Colon (tissue), 2 donors: Measurements from ENCODE around the gene HADHB.
"Not testable (repeated sequence)": the region's sequence is repeated elsewhere in the genome, so short reads cannot be mapped to it uniquely, and the experiment has no call there.

Experiments
- FAIRE-seq: peaks from 2 replicates; lab custom pipeline; 2012; peaks lifted over from hg19 to GRCh38; lab: Jason Lieb, UNC
- donor health status: control.
- donor health status: control.

HADHB gene

DNA sequence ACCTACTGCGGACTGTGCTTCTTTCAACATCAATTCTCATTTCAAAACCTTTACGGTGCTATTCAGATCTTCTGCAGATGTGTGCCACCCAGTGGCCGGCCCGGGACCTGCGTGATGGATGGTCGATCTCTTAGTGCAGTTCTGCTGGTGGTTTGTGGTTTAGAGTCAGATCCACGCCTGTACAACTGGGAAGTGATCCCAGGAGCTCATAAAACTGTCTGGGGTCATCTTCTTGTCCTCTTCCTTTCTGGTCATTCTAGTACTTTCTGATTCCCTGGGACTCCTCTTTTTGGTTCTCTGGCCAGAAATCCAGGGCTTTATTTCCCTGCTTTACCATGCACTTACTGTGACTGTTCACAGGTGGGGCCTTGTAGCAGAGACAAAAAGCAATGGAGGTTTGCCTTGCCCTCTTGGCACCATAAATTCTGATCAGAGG, 85.4 kb downstream of the HADHB start:
- FAIRE-seq, result peak; percentile 21

GRCh38 chr2:26330604-26331003, 85.9 kb downstream of the HADHB start:
- no peak for FAIRE-seq

GRCh38 chr2:26331321-26331720, 86.6 kb downstream of the HADHB start:
- FAIRE-seq, result not testable (repeated sequence)

DNA sequence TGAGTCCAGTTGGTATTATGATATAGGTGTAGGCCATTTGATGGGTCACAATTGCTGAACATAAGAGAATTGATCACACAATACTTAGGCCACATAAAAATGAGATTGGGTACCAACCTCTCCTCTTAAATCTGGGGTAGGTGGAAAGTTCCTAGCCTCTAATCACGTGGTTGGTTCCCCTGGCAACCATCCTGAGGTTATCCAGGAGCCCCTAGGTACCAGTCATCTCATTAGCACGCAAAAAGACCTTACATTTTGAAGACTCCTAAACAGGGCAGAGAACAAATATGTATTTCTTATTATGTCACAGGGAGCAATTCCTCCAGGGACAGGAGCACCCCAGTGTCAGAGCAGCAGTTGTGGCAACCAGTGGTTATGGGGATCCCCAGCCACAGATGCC, 88.6 kb downstream of the HADHB start:
- no peak for FAIRE-seq

DNA sequence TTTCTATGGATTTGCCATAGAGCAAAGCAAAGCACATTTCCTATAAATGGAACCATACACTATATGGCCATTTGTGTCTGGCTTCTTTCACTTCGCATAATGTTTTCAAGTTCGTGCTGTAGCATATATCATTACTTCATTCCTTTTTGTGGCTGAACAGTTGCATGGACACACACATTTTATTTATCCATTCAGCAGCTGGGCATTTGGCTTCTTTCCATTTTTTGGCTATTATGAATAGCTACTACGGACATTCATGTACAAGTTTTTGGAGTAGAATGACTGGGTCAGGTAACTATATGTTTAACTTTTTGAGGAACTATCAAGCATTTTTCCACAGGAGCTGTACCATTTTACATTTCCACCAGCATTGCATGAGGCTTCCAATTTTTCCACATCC, 90.5 kb downstream of the HADHB start:
- FAIRE-seq, result no peak

- FAIRE-seq, result no peak
Observed at GRCh38 chr2:26336719-26337118, 92.0 kb downstream of the HADHB start.

DNA sequence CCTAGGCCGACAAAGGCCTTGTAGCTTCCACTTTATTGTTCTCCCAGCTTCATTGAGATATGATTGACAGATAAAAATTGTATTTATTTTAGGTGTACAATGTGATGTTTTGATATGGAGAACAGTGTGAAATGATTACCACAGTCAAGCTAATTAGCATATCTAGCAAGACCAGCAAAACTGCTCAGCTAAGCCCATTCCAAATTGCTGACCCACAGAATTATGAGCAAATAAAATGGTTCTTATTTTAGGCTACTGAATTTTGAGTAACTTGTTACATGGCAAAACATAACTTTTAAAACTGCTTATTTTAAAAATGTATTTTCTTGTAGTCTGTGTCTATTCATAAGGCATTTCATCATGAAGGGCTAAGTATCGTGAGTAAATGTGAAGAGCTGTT, 92.6 kb downstream of the HADHB start:
- no peak for FAIRE-seq
